Upper lobe of right lung (tissue), 1 donor: ENCODE results near the gene ERP44. TPM values are rescaled to one million over a fixed set of nuclear protein-coding genes. Genes with fewer than 3 reads are reported as not detected.

Source experiments
- ATAC-seq: fragments of 200-7000 bp; cut with Tn5 transposase; one replicate; pipeline ENCODE4 v1.9.1; 2020; ENCODE audit warnings: mild to moderate bottlenecking, moderate library complexity
- DNase-seq: peaks from one replicate; pipeline ENCODE4 v3.0.0-alpha.2; 2020
- H3K27ac ChIP-seq: fragments of 200-600 bp; one replicate; pipeline ENCODE4 v1.8.0; 2022
- H3K27me3 ChIP-seq: fragments of 200-600 bp; one replicate; pipeline ENCODE4 v1.8.0; 2022; ENCODE audit warnings: mild to moderate bottlenecking
- H3K36me3 ChIP-seq: fragments of 200-600 bp; one replicate; pipeline ENCODE4 v1.8.0; 2022
- H3K4me1 ChIP-seq: fragments of 200-600 bp; one replicate; pipeline ENCODE4 v1.8.0; 2022
- H3K4me3 ChIP-seq: fragments of 200-600 bp; one replicate; pipeline ENCODE4 v1.8.0; 2022; ENCODE audit warnings: mild to moderate bottlenecking
- H3K9me3 ChIP-seq: fragments of 200-600 bp; one replicate; pipeline ENCODE4 v1.8.0; 2022
- CTCF ChIP-seq: fragments of 200-600 bp; IDR thresholded peaks from one replicate; pipeline ENCODE4 v1.8.0; 2022; ENCODE audit warnings: antibody characterized with exemption
- intact Hi-C: fragments of 100-400 bp; cut with DNase I; formaldehyde crosslinking; loops from one replicate; pipeline ENCODE4 v1.11.0; 2022
- total RNA-seq: library from RNA; stranded (reverse); fragmentation: NEBNext Ultra II Directional; extraction: Animal tissue kit (Norgen Biotek cat#: 25700); gene quantifications from one replicate; pipeline ENCODE4 v1.2.1, GENCODE V29; 2021
- donor health status: DM: no; HTN: yes; CAD: no; lungs with severe emphysema.

ERP44 gene
- total RNA-seq, 1 donor from 2014 or later, result 27.0 TPM

GRCh38 chr9:99971410-99971809, 127.4 kb downstream of the ERP44 start:
- no peaks in the 10 kb centered on the region for H3K27me3 ChIP-seq
- H3K9me3 ChIP-seq, result no peaks in the 10 kb centered on the region
- ATAC-seq, result peak; percentile 62

GRCh38 chr9:99970481-99970880, 128.3 kb downstream of the ERP44 start:
- H3K36me3 ChIP-seq, result peaks cover 35% of the 10 kb centered on the region
- DNase-seq, result no peak
- TF ChIP-seq CTCF, result no peak
- no peaks in the 10 kb centered on the region for H3K27me3 ChIP-seq
- H3K4me3 ChIP-seq, result no peak overlapping the region
- no peak overlapping the region for H3K27ac ChIP-seq
- intact Hi-C loops, result no loop called here
- H3K9me3 ChIP-seq, result no peaks in the 10 kb centered on the region
- no peaks in the 10 kb centered on the region for H3K4me1 ChIP-seq
- ATAC-seq, result no peak

More at GRCh38 chr9:99971410-99971809, 127.4 kb downstream of the ERP44 start:
- Histone ChIP-seq H3K4me1 (no peaks in the 10 kb centered on the region), H3K27ac (no peak overlapping the region), H3K4me3 (no peak overlapping the region), H3K36me3 (peaks cover 35% of the 10 kb centered on the region)
- no peak for DNase-seq
- intact Hi-C loops, result no loop called here
- no peak for TF ChIP-seq CTCF

- DNase-seq (no peak), ATAC-seq (no peak)
- Histone ChIP-seq H3K27ac (no peak overlapping the region), H3K9me3 (no peaks in the 10 kb centered on the region), H3K4me1 (no peaks in the 10 kb centered on the region), H3K27me3 (no peaks in the 10 kb centered on the region), H3K4me3 (no peak overlapping the region), H3K36me3 (peaks cover 46% of the 10 kb centered on the region)
- intact Hi-C loops, result no loop called here
- TF ChIP-seq CTCF, result no peak
Observed at GRCh38 chr9:99967457-99967856, 131.3 kb downstream of the ERP44 start.

GRCh38 chr9:99966716-99967115, 132.1 kb downstream of the ERP44 start:
- Histone ChIP-seq H3K27me3 (no peaks in the 10 kb centered on the region), H3K36me3 (peaks cover 46% of the 10 kb centered on the region), H3K4me3 (no peak overlapping the region), H3K27ac (no peak overlapping the region), H3K4me1 (no peaks in the 10 kb centered on the region), H3K9me3 (no peaks in the 10 kb centered on the region)
- peak; percentile 65 for ATAC-seq
- TF ChIP-seq CTCF, result no peak
- DNase-seq, result no peak
- intact Hi-C loops, result no loop called here

GRCh38 chr9:99966001-99966400, 132.8 kb downstream of the ERP44 start:
- Histone ChIP-seq H3K4me1 (no peaks in the 10 kb centered on the region), H3K4me3 (no peak overlapping the region), H3K9me3 (no peaks in the 10 kb centered on the region), H3K27me3 (no peaks in the 10 kb centered on the region), H3K27ac (no peak overlapping the region), H3K36me3 (peaks cover 53% of the 10 kb centered on the region)
- DNase-seq, result no peak
- intact Hi-C loops, result no loop called here
- no peak for ATAC-seq
- no peak for TF ChIP-seq CTCF

GRCh38 chr9:99964336-99964735, 134.5 kb downstream of the ERP44 start:
- H3K27ac ChIP-seq, result no peak overlapping the region
- no peak for TF ChIP-seq CTCF
- H3K9me3 ChIP-seq, result no peaks in the 10 kb centered on the region
- no peaks in the 10 kb centered on the region for H3K27me3 ChIP-seq
- ATAC-seq, result no peak
- intact Hi-C loops, result no loop called here
- H3K4me1 ChIP-seq, result no peaks in the 10 kb centered on the region
- H3K4me3 ChIP-seq, result no peak overlapping the region
- H3K36me3 ChIP-seq, result peaks cover 57% of the 10 kb centered on the region
- DNase-seq, result no peak
